Measurements from ENCODE around the gene PDYN. TPM values are rescaled to one million over a fixed set of nuclear protein-coding genes. Genes with fewer than 3 reads are reported as not detected.

The PDYN gene
- total and polyA plus RNA-seq, 9 of the 15 experiments (the other 6 are each of a cell fraction or from before 2014, with no cell fraction given): not detected

DNA sequence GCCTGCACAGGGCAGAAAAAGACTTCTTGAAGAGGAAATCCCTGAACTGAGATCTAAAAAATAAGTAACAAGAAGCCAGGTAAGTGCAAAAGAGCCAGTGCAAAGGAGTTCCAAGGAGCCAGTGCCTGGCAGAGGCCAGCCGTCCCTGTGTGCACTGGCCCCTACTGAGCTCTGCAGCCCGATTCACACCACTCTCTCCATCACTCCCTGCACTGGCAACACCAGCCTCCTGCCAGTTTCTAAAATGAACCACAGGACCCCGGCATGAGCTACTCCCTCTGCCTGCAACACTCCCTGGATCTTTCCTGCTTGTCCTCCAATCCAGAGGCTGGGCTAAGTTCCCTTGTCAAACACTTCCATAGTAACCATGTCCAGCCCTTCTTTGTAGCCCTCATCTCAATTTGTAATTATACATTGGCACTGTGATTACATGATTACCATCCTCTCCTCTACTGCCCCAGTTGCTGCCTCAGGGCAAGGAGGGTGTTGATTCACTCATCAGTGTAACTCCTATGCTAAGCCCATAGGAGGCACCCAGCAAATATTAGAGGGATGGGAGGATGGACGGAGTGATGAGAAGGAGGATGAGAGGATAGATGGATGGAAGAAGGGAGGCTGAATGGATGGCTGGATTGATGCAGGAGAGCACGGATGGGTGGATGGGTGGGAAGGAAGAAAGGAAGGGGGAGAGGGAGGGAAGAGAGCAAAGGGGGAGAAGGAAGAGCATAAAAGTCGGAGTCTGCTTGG is 49.3 kb downstream of the PDYN start:
- ATAC-seq (no peak), FAIRE-seq (no peak), DNase-seq (ENCODE audit: extremely low read depth in 1 of 4, low spot score in 3 of 4) (no peak)
- CTCF ChIA-PET (ENCODE audit: low intra/inter-chr PET ratio): no interaction called here
- Histone ChIP-seq H3K4me2 (ENCODE audit: insufficient read depth, low read length) (no peak overlapping the region), H4K20me1 (replicated peaks; ENCODE audit: control insufficient read depth, insufficient read depth, low read length) (no peaks in the 10 kb centered on the region; the same call in 1 of the 2 replicates), H3K9me3 (replicated peaks; ENCODE audit: control insufficient read depth, insufficient read depth, low read depth, low read length) (no peaks in the 10 kb centered on the region), H3K9ac (ENCODE audit: insufficient read depth in 1 of 2, low read depth in 2 of 2, low read length in 2 of 2) (no peak overlapping the region), H2AFZ (ENCODE audit: low read depth, low read length) (no peak overlapping the region), H3K79me2 (ENCODE audit: control insufficient read depth, insufficient read depth, low read length) (no peaks in the 10 kb centered on the region), H3K27ac (ENCODE audit: extremely low read depth, low read depth, low read length) (no peak overlapping the region), H3K4me1 (replicated peaks in 1 of 2; ENCODE audit: control insufficient read depth in 2 of 2, insufficient read depth in 2 of 2, low read length in 2 of 2) (no peaks in the 10 kb centered on the region), H3K4me3 (no peak overlapping the region), H3K36me3 (ENCODE audit: control insufficient read depth, insufficient read depth, low read length) (no peaks in the 10 kb centered on the region), H3K27me3 (ENCODE audit: control insufficient read depth in 2 of 2, insufficient read depth in 2 of 2, low read length in 2 of 2) (peaks cover 0 to 37% of the 10 kb centered on the region in 2 experiments), H3K9me1 (ENCODE audit: control insufficient read depth, insufficient read depth, low read length) (no peaks in the 10 kb centered on the region)
- TF ChIP-seq KLF6 (CRISPR knock-in tag; IDR thresholded peaks at IDR 0.05; ENCODE audit: borderline replicate concordance) (no peak), PTRF (tag; IDR thresholded peaks at IDR 0.05) (no peak), ZNF217 (CRISPR knock-in tag; IDR thresholded peaks at IDR 0.05) (no peak), ZNF224 (CRISPR knock-in tag; IDR thresholded peaks at IDR 0.05) (no peak), PHTF2 (CRISPR knock-in tag; IDR thresholded peaks at IDR 0.05) (no peak), ZNF384 (IDR thresholded peaks at IDR 0.05; ENCODE audit: low read depth, low read length) (no peak), PML (IDR thresholded peaks at IDR 0.05; ENCODE audit: low read length) (no peak), TBL1XR1 (IDR thresholded peaks at IDR 0.05; ENCODE audit: low read length in 2 of 2) (no peak), TARDBP (IDR thresholded peaks at IDR 0.05) (no peak), MEIS2 (IDR thresholded peaks at IDR 0.05; ENCODE audit: partially characterized antibody) (no peak), ZNF184 (CRISPR knock-in tag; IDR thresholded peaks at IDR 0.05) (no peak), PHF21A (IDR thresholded peaks at IDR 0.05; ENCODE audit: borderline replicate concordance, low read depth) (no peak), NEUROD1 (IDR thresholded peaks at IDR 0.05; ENCODE audit: borderline replicate concordance, low read depth, low read length, partially characterized antibody) (no peak)
- TF ChIP-seq, protein P1, sequence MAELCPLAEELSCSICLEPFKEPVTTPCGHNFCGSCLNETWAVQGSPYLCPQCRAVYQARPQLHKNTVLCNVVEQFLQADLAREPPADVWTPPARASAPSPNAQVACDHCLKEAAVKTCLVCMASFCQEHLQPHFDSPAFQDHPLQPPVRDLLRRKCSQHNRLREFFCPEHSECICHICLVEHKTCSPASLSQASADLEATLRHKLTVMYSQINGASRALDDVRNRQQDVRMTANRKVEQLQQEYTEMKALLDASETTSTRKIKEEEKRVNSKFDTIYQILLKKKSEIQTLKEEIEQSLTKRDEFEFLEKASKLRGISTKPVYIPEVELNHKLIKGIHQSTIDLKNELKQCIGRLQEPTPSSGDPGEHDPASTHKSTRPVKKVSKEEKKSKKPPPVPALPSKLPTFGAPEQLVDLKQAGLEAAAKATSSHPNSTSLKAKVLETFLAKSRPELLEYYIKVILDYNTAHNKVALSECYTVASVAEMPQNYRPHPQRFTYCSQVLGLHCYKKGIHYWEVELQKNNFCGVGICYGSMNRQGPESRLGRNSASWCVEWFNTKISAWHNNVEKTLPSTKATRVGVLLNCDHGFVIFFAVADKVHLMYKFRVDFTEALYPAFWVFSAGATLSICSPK (IDR thresholded peaks at IDR 0.05; ENCODE audit: borderline replicate concordance): no peak
- intact Hi-C loops (cut with micrococcal nuclease): no loop called here
- in situ Hi-C loops (cut with MboI): no loop called here
- POLR2A ChIA-PET: no interaction called here
- BruUV-seq (replicated peaks): no TSS peak
- 0% methylated on average over 6 of the region's 6 CpGs for WGBS (ENCODE audit: insufficient coverage, low coverage, missing lambda C conversion rate)

Measured in K562 (cell line).